ENCODE results near the gene CACNA2D1.

Gene CACNA2D1

GRCh38 chr7:81929386-81929785 is 514.2 kb downstream of the CACNA2D1 start:
- DNase-seq: no peak

- no peak for DNase-seq
Observed at GRCh38 chr7:81926154-81926553, 517.4 kb downstream of the CACNA2D1 start.

- DNase-seq: no peak
Observed at GRCh38 chr7:81925530-81925929, 518.0 kb downstream of the CACNA2D1 start.

- DNase-seq: no peak
Observed at GRCh38 chr7:81924494-81924893, 519.1 kb downstream of the CACNA2D1 start.

GRCh38 chr7:81919494-81919893 is 524.1 kb downstream of the CACNA2D1 start:
- no peak for DNase-seq

GRCh38 chr7:81908220-81908619 is 535.4 kb downstream of the CACNA2D1 start:
- DNase-seq: no peak

GRCh38 chr7:81903115-81903514 is 540.5 kb downstream of the CACNA2D1 start:
- DNase-seq: no peak

- no peak for DNase-seq
Observed at GRCh38 chr7:81902536-81902935, 541.0 kb downstream of the CACNA2D1 start.
